Gastrocnemius medialis (tissue), 4 donors: ENCODE measurements around the gene NEK6. TPM values are rescaled to one million over a fixed set of nuclear protein-coding genes. Genes with fewer than 3 reads are reported as not detected.

ENCODE experiments used
- ATAC-seq, 2 donors: fragments of 150-250 bp; one replicate each; pipeline ENCODE4 v1.9.1; 2016
- DNase-seq, 2 donors: peaks; one replicate each; pipeline ENCODE4 v3.0.0-alpha.2; 2019
- H3K27ac ChIP-seq, 4 donors: fragments of 200-600 bp; sonication (generic); 1 replicate in 1 of 4; 2 replicates in 3 of 4; pipeline ENCODE4 v1.5.1; 2016 to 2018; ENCODE audit warnings: mild to moderate bottlenecking in 2 of 4, moderate library complexity in 1 of 4
- H3K27me3 ChIP-seq, 3 donors: fragments of 200-600 bp; sonication (generic) in 2 of 3; 1 replicate in 1 of 3; 2 replicates in 2 of 3; pipeline versions ENCODE4 v1.5.1 to v1.6.0; 2016 to 2019; ENCODE audit warnings: mild to moderate bottlenecking in 1 of 3, moderate library complexity in 1 of 3
- H3K36me3 ChIP-seq, 2 donors: fragments of 200-600 bp; sonication (generic) in 1 of 2; one replicate each; pipeline ENCODE4 v1.5.1; 2017 to 2018
- H3K4me1 ChIP-seq, 2 donors: fragments of 200-600 bp; sonication (generic) in 1 of 2; one replicate each; pipeline ENCODE4 v1.5.1; 2016 to 2017; ENCODE audit warnings: mild to moderate bottlenecking in 2 of 2
- H3K4me3 ChIP-seq, 4 donors: fragments of 200-600 bp; sonication (generic) in 3 of 4; 1 replicate in 1 of 4; 2 replicates in 3 of 4; pipeline ENCODE4 v1.5.1; 2016 to 2019; ENCODE audit warnings: mild to moderate bottlenecking in 2 of 4
- H3K9me3 ChIP-seq, 3 donors: fragments of 200-600 bp; sonication (generic) in 2 of 3; 1 replicate in 1 of 3; 2 replicates in 2 of 3; pipeline ENCODE4 v1.5.1; 2016 to 2019
- CTCF ChIP-seq, 5 experiments: fragments of 450-650 bp in 3 of 5; fragments of 200-600 bp in 2 of 5; sonication (generic) in 2 of 5; IDR thresholded peaks in 4 of 5; conservative IDR thresholded peaks in 1 of 5; 1 replicate in 4 of 5; 2 replicates in 1 of 5; pipeline ENCODE4 v1.5.1; 2016 to 2019; ENCODE audit warnings: antibody characterized with exemption in 5 of 5, mild to moderate bottlenecking in 3 of 5, moderate library complexity in 3 of 5
- POLR2A ChIP-seq, 2 donors: fragments of 450-650 bp; IDR thresholded peaks; one replicate each; pipeline ENCODE4 v1.6.1; 2017; ENCODE audit warnings: antibody characterized with exemption in 2 of 2, mild to moderate bottlenecking in 2 of 2, moderate library complexity in 2 of 2
- in situ Hi-C, 4 donors: fragments of 200-750 bp; cut with MboI; loops; one replicate each; pipeline versions ENCODE4 v1.15.0 to v1.8.0; 2017; ENCODE audit warnings: low sequenced_read_pairs in 4 of 4
- intact Hi-C: fragments of 100-400 bp; cut with DNase I; formaldehyde crosslinking; loops from one replicate; pipeline ENCODE4 v1.15.1; 2023; ENCODE audit warnings: low total_unique reads
- total RNA-seq, 4 donors: library from RNA; depleted of rRNA; stranded (reverse); fragments of >200 nt; gene quantifications; one replicate each; pipeline versions ENCODE4 v1.1.0 to v1.2.3, GENCODE V29; 2016

The NEK6 gene
- total RNA-seq, 4 donors from 2014 or later, result 2.3 to 10.1 (median 3.5) TPM

GRCh38 chr9:124262649-124262972 is 4.9 kb downstream of the NEK6 start:
- intact Hi-C loops, result no loop called here
- in situ Hi-C loops, result no loop called here
- H3K27me3 ChIP-seq, result no peaks in the 10 kb centered on the region
- no peaks in the 10 kb centered on the region for H3K9me3 ChIP-seq
- ATAC-seq, result no peak
- no peak overlapping the region for H3K4me3 ChIP-seq
- TF ChIP-seq POLR2A (IDR thresholded peaks at IDR 0.05), result no peak
- TF ChIP-seq CTCF (IDR thresholded peaks at IDR 0.05 in 4 of 5, conservative IDR thresholded peaks at IDR 0.05 in 1 of 5), result no peak
- H3K27ac ChIP-seq, result no peak overlapping the region
- no peak for DNase-seq
- no peaks in the 10 kb centered on the region for H3K36me3 ChIP-seq
- peaks cover 17 to 32% of the 10 kb centered on the region in 2 donors for H3K4me1 ChIP-seq

GRCh38 chr9:124263213-124263612 is 5.5 kb downstream of the NEK6 start:
- DNase-seq, result no peak
- no peak overlapping the region for H3K27ac ChIP-seq
- no peaks in the 10 kb centered on the region for H3K27me3 ChIP-seq
- intact Hi-C loops, result no loop called here
- H3K36me3 ChIP-seq, result no peaks in the 10 kb centered on the region
- no peak overlapping the region for H3K4me3 ChIP-seq
- H3K4me1 ChIP-seq, result peaks cover 17 to 32% of the 10 kb centered on the region in 2 donors
- ATAC-seq, result no peak
- in situ Hi-C loops, result no loop called here
- no peaks in the 10 kb centered on the region for H3K9me3 ChIP-seq
- TF ChIP-seq POLR2A (IDR thresholded peaks at IDR 0.05) (no peak), CTCF (IDR thresholded peaks at IDR 0.05 in 4 of 5, conservative IDR thresholded peaks at IDR 0.05 in 1 of 5) (no peak)

- no peak overlapping the region for H3K27ac ChIP-seq
- TF ChIP-seq POLR2A (IDR thresholded peaks at IDR 0.05) (no peak), CTCF (IDR thresholded peaks at IDR 0.05 in 4 of 5, conservative IDR thresholded peaks at IDR 0.05 in 1 of 5) (no peak)
- intact Hi-C loops (no loop called here), in situ Hi-C loops (no loop called here)
- H3K4me3 ChIP-seq, result no peak overlapping the region
- H3K4me1 ChIP-seq, result peaks cover 17 to 27% of the 10 kb centered on the region in 2 donors
- H3K36me3 ChIP-seq, result no peaks in the 10 kb centered on the region
- H3K27me3 ChIP-seq, result no peaks in the 10 kb centered on the region
- DNase-seq (no peak), ATAC-seq (no peak)
- no peaks in the 10 kb centered on the region for H3K9me3 ChIP-seq
Observed at GRCh38 chr9:124263800-124264426, 6.2 kb downstream of the NEK6 start.

GRCh38 chr9:124264823-124265233 is 7.1 kb downstream of the NEK6 start:
- no peak overlapping the region for H3K4me3 ChIP-seq
- no peaks in the 10 kb centered on the region for H3K36me3 ChIP-seq
- H3K9me3 ChIP-seq, result no peaks in the 10 kb centered on the region
- H3K4me1 ChIP-seq, result peaks cover 17 to 24% of the 10 kb centered on the region in 2 donors
- ATAC-seq (no peak), DNase-seq (no peak)
- no peak overlapping the region for H3K27ac ChIP-seq
- H3K27me3 ChIP-seq, result no peaks in the 10 kb centered on the region
- TF ChIP-seq POLR2A (IDR thresholded peaks at IDR 0.05) (no peak), CTCF (IDR thresholded peaks at IDR 0.05 in 4 of 5, conservative IDR thresholded peaks at IDR 0.05 in 1 of 5) (no peak)
- intact Hi-C loops, result no loop called here
- in situ Hi-C loops, result no loop called here

- no peak for TF ChIP-seq CTCF (IDR thresholded peaks at IDR 0.05 in 4 of 5, conservative IDR thresholded peaks at IDR 0.05 in 1 of 5)
- DNase-seq, result no peak
- ATAC-seq, result no peak
- Histone ChIP-seq H3K9me3 (no peaks in the 10 kb centered on the region), H3K4me1 (peaks cover 17 to 19% of the 10 kb centered on the region in 2 donors), H3K27me3 (no peaks in the 10 kb centered on the region), H3K27ac (no peak overlapping the region), H3K4me3 (no peak overlapping the region), H3K36me3 (no peaks in the 10 kb centered on the region)
- in situ Hi-C loops (no loop called here), intact Hi-C loops (no loop called here)
Observed at GRCh38 chr9:124265551-124265950, 7.8 kb downstream of the NEK6 start.
